Measurements from ENCODE around the gene OGFOD3.
"Not testable (repeated sequence)": the region's sequence is repeated elsewhere in the genome, so short reads cannot be mapped to it uniquely, and the experiment has no call there.

The OGFOD3 gene

DNA sequence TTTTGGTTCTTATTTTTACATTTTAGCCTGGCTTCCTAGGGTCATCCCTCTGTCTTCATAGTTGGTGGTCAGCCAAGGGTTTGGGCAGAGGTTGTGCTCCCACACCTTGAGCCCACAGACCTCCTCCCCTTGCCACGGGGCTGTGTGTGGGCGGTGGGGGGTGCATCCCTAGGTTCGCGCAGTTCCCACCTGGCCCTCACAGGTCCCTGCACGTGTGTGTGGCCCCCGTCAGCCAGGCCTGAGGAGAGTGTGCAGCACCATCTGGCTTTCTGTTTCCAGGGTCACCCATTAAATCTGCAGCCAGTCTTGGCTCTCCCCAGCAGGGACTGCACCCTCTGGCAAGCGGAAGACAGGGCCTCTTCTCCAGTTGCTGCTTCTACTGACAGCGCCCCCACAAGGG is 13.6 kb upstream of the OGFOD3 start:
- DNase-seq, result no peak

DNA sequence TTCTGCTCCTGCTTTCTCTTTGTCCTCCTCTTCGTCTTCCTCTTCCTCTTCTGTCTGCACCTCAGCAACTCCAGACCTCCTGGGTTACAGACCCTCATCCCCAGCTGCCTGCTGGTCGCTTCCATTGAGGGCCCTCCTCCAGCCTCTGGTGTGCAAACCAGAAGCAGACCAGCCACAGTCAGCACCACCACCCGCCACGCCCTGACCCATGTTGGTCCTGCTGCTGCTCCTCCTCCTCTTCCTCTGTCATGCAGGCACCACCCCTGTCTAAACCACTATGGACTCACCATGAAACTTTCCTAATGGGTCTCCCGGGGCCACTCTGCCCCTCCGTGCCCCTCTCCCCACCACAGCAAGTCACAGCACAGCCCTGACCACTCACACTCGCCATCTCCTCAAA is 11.4 kb upstream of the OGFOD3 start:
- no peak for DNase-seq

DNA sequence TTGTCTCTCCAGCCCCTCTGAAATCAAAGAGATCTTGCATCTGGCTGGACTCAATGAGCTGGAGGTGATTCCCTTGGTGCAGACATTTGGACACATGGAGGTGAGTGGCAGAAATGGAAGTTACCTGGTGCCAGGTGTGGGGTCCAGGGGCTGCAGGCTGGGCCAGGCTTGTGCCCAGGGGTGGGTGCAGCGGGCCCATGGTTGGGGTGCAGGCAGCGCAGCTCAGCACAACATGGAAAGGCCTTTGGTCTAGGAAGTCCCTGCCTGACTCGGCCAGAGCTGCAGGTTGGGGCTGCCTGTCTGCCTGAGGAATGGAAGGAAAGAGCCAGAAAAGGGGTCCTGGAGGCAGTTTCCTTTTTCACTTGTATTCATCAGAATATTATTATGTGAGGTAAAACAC is 10.2 kb upstream of the OGFOD3 start:
- DNase-seq, result no peak

DNA sequence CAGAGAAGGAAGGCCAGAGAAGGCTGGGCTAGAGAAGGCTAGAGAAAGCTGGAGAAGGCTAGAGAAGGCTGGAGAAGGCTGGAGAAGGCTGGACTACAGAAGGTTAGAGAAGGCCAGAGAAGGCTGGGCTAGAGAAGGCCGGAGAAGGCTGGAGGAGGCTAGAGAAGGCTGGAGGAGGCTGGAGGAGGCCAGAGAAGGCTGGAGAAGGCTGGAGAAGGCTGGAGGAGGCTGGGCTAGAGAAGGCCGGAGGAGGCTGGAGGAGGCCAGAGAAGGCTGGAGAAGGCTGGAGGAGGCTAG is 6.4 kb upstream of the OGFOD3 start:
- no peak for DNase-seq

DNA sequence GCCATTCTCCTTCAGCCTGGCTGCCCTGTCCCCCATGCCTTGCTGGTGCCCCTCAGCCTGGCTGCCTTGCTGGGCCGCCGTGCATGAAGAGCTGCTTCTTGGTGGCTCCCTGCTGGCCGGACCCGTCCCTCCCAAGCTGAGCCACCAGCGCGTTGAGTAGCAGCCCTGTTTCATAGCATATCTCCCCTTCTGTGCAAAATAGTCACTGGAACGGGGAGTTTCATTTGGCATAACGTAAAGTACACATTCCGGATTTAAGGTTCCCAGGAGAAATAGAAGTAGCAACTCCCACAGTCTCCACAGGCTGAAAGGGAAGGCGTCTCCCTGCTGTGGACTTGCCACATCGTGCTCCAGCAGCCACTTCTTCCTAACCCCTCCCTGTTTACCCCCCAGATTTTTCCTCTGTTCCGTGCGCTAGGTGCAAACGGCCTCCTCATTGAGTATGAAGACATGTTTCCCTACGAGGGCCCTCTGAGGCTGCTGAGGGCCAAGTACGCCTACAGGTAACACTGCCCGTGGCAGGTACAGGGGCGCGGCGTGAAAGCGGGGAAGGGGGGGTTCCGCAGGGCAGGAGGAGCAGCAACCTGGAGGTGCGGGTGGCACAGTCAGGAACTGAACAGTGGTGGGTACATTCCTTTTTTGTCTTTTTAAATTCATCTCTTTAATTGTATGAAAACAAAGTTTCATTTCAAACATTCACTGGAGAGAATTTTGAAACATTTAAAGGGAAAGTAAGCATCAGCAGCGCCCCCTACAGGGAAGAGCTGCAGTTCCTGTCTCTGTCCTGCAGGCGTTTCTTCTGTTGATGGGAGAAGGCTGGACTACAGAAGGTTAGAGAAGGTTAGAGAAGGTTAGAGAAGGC is 5.8 kb upstream of the OGFOD3 start:
- DNase-seq, result peak; percentile 78

DNA sequence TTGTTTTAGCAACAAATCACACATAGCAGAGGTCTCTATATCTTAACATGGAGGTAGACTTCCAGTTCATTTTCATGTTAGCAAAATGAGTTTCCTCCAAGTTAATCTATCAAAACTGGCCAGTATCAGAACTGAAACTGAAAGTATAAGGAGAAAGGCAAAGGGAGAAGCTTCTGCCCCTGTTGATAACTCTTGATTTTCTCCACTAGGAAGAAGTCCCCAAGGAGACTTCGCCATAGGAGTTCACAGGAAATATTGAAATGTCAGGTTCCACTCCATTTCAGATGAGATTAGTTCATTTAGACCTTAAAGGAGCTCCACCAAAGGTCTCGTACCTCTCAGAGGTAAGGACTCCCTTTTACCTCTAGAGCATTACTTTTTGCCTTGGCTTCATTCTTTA is 1.2 kb upstream of the OGFOD3 start:
- DNase-seq, result peak; percentile 60

DNA sequence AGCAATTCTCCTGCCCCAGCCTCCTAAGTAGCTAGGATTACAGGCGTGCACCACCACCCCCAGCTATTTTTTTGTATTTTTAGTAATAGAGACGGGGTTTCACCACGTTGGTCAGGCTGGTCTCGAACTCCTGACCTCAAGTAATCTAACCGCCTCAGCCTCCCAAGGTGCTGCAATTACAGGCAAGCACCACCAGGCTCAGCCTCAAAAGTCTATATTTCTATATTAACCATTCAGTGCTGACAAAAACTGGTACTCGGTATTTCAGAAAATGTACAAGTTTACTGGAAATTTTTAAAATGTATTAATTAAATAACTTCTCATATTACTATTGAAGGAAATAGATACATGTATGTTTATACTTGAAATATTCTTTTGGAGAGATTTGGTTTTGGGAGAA is 1.6 kb downstream of the OGFOD3 start:
- peak; percentile 26 for DNase-seq

DNA sequence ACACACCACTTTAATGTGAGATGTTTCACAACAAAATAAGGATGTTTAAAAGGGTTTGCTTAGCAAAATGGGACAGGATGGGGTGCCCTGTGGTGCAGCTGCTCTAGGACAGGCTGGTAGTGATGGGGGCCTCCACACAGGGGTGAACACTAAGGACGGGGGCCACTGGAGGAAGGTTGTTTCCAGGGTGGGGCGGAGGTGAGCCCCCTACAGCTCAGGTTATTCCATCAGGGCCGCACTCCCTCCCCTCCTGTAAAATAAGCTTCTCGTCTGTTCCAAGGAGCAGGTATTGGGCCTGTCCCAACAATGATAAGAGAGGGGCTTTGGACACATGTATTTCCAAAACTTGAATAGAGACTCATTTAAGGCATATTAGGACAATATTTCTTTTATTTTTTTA is 2.1 kb downstream of the OGFOD3 start:
- no peak for DNase-seq

DNA sequence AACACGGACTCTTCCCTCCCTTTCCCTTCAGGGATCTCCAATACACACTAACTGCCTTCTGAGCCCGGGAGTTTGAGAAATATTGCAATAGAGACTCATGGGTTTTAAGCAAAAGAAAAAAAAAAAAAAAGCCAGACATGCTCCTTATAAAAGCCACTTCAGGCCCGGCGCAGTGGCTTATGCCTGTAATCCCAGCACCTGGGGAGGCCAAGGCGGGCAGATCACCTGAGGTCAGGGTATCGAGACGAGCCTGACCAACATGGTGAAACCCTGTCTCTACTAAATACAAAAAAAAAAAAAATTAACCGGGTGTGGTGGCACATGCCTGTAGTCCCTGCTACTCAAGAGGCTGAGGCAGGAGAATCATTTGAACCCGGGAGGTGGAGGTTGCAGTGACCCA is 2.6 kb downstream of the OGFOD3 start:
- DNase-seq, result no peak

DNA sequence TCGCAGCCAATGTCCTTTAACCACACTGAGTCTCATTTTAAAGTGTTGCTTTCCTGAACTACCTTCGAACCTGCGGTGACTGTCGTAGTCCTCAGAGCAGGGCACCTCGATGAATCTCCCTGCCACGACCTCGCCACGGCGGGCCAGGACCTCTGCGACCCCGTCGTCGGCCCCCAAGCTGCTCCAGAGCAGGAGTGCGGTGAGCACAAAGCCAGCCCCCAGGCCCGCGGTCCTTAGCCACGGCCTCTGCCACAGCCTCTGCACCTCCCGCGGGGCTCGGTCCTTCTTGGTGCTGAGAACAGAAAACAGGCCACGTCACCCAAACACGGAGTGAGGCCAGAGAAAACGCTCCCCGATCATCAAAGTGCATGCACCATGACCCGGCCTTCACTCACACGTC is 3.0 kb downstream of the OGFOD3 start:
- DNase-seq, result no peak

DNA sequence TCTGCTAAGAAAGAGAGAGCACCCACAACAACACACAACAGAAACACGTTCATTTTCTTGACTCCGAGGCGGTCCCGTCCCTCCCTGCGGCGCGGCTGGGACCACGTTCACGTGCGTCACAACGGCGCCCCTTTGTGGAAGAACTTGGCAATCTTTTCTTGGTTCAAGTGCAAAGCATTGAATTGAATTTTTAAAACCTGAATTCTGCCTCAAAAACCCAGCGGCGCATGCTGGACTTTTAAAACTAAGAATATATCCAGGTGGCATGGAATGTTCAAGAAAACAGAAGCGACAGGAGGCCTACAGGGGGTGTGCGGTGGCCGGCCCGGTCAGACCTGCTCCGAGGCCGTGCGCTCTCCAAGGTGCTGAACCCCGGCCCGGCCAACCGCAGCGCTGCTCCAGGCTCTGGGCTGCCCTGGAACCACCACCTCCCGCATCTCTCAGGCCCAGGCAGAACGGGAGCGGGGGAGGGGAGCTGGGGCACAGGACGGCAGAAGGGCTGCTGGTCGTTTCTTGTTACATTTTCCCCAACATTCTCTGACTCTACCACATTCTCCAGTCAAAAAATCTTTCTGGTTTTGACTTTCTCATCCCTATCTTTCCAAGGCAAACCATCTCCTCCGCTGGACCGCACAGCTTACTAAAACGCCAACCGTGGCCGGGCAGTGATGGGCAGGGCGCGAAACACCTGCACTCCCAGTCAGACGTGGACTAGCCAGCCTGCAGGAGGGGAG is 3.7 kb downstream of the OGFOD3 start:
- peak; percentile 75 for DNase-seq

DNA sequence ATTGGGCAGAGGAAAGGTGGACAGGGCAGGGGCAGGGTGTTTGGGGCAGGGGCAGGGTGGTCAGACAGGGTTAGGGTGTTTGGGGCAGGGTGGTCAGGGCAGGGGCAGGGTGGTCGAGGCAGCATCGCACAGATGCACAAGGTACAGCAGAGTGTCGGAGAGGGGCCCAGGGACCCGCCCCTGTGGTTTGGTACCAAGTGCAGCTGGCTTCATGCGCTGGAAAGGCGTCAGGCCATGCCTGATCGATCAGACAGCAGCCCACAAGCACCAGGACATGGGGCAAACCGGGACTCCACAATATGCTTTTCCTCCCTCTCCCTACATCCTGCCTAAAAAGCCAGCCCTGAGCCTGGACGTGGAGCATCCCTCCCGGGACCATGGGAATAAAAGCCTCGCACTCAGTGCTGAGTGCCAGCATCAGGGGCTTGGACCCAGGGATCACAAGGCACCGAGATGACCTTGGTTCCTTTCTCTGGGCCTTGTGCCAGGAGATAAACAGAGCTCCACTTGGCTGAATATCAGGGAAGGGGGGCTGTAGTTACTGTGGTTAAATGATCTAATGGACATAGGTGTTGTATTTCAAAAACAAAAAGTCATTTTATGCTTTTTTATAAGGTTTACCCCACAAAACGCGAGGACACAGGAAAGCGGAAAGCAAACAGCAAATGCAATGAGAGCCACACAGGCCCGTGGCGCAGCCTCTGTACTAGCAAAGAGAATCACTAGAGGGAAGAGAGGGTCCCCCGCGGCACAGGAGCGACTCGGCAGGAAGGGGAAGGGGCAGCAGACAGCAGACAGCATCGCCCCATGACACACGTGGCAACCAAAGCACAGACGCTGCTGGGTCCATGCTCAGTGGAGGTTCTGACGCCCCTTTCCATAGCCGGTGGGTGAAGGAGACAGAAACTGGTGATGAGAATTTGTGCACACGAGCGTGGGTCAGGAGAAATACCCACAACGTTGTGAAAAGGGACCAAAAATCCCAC is 5.6 kb downstream of the OGFOD3 start:
- DNase-seq, result peak; percentile 46

DNA sequence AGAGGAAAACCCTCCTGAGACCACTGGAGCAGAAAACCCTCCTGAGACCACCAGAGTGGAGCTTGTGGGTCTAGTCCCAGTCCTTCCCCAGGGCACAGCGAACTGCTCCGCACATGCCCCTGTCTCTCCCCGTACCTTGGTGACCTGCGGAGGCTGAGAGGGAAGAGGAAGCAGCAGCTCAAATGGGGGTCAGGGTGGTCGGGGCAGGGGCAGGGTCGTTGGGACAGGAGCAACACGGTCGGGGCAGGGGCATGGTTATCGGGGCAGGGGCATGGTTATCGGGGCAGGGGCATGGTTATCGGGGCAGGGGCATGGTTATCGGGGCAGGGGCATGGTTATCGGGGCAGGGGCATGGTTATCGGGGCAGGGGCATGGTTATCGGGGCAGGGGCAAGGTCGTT is 6.3 kb downstream of the OGFOD3 start:
- DNase-seq, result not testable (repeated sequence)

DNA sequence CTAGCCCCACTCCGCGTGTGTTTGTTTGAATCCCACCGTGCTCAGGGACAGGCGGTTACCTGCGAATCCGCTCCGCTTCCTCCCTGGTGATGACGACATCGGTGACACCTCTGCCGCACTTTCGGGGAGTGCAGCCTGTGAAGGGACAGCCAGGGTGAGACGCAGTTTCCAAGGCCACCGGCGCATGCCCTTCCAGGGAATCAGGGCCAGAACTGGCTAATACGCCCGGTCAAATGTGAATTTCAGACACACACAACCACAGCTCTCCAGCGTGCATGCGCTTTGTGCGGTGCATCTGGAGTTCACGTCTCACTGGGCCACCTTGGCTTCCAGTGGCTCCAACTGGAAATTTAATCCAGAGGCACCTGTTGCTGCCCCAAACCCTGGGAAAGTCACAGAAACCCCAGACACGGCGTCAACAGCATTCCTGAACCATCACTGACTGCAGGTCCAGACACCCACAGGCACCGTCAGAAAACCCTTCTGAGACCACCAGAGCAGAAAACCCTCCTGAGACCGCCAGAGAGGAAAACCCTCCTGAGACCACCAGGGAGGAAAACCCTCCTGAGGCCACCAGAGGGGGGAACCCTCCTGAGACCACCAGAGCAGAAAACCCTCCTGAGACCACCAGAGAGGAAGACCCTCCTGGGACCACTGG is 6.9 kb downstream of the OGFOD3 start:
- no peak for DNase-seq

DNA sequence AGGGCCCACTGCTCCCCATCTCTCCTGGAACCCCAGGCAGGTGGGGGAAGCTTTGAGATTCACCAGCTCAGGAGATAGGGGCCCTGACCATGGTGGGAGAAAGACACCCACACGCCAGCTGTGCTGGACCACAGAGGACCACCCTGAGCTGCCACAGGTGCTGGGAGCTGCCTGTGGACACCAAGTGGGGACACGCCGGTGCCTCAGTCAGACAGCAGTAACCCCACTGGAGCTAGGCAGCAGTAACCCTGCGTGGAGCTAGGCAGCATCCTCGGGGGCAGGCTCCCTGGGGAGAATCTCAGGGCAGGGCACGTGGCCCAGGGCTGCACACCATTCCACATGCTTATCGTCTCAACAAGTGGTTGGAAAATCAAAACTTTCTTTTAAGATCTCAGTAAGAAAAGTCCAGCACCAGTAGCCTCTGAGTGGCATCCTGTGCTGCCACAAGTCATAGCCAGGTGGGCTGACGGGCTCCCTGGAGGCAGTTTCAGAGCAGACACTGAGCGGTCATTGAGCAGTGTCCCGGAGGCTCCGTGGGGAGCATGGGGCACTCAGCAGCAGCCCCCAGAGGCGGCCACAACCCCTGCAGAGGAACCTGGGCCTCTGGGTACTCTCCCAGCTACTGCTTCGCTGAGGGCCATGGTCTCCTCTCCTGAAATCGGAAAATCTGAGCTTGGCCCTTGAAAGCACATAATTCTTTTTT is 8.2 kb downstream of the OGFOD3 start:
- no peak for DNase-seq

DNA sequence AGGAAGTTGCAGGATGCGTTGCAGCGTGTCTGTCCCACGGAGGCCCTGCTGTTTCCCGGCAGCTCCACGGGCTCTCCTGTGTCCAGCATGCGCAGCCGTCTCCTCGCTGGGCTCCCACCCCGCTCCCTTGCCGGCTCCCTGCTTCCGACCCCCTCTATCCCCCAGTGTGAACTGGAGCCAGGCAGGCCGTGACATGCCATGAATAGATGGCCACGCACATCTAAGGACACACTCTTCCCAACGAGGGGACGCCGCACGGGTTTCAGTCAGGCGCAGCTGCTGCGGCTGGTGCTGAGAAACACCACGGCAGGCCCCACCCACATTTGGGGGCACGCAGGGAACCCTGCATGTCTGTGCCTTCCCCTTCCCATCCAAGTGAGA is 9.5 kb downstream of the OGFOD3 start:
- no peak for DNase-seq

DNA sequence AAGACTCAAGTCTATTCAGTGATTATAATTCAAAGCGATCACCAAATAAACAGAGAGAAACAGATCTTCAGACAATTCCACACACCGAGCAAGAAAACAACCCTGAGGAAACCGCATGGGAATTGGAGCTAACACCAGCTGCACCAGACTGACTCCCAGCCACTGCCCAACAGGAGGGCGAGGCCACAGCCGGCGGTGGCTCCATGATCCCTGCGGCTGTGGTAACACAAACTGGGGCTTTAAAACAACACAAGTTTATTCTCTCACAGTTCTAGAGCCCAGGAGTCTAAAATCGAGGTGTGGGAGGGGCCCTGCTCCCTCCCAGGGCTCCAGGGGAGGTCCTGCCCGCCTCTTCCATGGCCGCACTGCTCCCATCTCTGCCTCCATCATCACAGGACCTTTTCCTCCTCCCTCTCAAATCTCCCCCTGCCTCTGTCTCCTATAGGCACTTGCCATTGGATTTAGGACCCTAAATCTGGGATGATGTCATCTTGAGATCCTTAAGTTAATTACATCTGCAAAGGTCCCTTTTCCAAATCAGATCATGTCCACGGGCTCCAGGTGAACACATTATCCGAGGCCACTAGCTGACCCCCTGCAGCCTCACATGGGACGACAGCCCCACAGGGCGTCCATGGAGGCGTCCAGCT is 10.0 kb downstream of the OGFOD3 start:
- DNase-seq, result no peak

DNA sequence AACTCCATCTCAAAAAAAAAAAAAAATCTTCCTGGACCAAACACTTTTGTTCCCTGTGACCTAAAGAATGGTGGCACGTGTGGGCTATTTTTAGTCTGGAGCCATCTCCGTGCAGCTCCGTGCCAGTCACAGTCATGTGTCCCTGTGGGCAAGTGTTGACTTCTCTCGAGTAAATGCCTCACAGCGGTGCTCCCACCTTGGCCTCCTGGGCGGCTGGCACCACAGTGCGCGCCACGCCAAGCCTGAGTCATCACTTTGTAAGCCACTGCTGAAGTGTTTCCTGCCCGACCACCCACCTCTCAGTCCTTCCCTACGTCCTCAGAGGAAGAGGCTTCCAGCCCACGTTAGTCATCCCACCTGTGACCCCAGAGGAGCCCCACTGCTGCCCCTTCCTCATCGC is 11.1 kb downstream of the OGFOD3 start:
- no peak for DNase-seq

DNA sequence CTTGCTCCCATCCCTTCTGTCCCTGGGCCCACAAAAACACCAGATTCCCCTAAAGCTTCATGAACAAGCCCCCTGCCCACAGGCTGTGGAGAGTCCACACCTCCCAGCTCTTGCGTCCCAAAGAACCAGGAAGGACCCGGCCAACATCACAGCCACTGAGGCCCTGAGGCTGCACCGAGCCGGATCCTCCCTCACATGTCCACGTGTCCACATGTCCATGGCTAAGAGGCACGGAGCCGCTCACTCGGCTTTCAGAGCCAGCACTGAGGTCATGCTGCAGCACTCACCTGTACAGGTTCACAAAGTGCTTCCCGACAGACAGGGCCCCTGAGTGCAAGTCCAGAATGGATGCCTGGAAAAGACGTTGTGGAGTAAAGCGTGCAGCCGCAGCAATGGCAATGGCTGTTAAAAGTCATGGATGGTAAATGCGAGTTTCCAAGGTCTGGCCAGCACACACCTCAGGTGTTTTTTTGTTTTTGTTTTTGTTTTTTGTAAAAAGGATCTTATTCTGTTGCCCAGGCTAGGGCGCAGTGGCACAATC is 12.2 kb downstream of the OGFOD3 start:
- no peak for DNase-seq

DNA sequence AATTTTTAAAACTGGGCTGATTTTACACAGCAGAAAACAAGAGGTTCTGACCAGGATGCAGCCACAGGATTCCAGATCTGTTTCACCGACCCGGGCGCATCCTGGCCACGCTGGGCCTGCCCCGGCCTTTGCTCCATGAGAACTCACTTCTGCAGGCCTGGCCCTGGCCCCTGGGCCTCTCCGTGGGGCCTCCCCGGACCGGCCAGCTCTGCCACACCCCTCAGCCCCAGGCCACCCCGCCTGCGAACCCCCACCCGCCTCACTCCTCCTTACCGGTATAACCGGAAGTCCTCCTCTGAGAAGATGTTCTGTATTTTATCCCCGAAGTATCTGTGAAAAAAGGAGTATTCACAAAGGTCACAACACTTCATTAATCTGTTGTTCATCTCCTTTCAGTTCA is 13.3 kb downstream of the OGFOD3 start:
- no peak for DNase-seq
